ENCODE results near the gene HOXA1. TPM values are rescaled to one million over a fixed set of nuclear protein-coding genes. Genes with fewer than 3 reads are reported as not detected.
A peak's percentile ranks its signal among the peaks of the same experiment; 100 is the strongest.
"Not testable (repeated sequence)": the region's sequence is repeated elsewhere in the genome, so short reads cannot be mapped to it uniquely, and the experiment has no call there.

Gene HOXA1
- total RNA-seq, 1 experiment from 2014 or later = 5.6 TPM

DNA sequence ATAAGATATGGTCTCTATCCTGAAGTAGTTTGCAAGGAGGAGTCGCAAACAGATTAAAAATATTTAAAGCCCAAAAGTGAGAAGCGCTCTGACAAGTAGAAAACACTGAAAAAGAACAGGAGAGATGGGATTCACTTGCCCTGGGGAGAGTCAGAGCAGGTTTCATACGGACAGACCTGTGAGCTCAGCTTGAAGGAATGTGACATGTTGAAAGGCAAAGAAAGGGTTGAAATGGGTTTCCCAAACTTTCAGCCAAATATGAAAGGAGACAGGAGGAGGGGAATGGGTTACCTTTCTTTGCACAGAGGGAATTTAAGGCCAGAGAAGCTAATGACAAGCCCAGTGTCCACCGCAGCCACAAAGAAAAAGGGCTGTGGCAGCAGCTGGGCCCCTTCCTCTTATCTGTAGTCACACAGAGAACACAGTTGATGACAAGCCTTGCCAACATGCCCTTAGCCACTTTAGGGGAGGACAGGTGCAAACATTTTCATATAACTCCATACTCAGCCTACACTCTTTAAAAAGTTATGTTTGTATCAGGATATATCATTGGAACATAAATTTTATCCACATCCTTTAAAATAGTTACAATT is 14.9 kb downstream of the HOXA1 start:
- DNase-seq (ENCODE audit: low read depth, low spot score) = no peak
- in situ Hi-C loops (cut with HindIII; ENCODE audit: low pct_unique_long_range_greater_than_20kb, low sequenced_read_pairs) = no loop called here

DNA sequence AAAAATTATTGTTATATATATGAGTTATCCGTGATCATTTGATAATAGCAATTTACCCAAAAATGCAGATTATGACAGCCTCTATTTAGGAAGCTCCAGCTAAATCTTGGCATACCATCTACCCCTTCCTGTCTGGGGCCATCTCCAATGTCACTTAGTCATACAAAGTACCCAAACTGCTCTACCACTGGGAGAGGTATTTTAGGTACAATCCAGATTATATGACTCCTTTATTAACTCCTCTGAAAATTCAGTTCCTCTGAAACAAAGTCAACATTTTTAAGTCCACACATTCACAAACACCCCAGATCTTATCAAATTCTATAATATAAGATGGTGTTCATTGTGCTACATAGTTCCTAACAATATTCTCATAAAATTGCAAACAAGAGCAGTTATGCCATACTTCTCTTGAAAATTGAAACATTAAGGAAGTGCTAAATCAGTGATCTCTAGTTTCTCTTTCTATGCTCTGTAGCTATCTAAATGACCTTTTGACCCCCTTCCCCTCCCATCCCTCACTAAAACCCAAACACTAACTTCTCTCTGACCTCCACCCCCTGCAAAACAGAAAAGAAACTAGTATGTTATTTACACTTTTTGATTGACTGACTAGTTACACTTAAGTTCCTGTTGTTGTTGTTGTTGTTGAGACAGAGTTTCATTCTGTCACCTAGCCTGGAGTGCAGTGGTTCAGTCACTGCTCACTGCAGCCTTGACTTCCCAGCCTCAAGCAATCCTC is 16.4 kb downstream of the HOXA1 start:
- in situ Hi-C loops (cut with HindIII; ENCODE audit: low pct_unique_long_range_greater_than_20kb, low sequenced_read_pairs) = no loop called here
- DNase-seq (ENCODE audit: low read depth, low spot score) = no peak

DNA sequence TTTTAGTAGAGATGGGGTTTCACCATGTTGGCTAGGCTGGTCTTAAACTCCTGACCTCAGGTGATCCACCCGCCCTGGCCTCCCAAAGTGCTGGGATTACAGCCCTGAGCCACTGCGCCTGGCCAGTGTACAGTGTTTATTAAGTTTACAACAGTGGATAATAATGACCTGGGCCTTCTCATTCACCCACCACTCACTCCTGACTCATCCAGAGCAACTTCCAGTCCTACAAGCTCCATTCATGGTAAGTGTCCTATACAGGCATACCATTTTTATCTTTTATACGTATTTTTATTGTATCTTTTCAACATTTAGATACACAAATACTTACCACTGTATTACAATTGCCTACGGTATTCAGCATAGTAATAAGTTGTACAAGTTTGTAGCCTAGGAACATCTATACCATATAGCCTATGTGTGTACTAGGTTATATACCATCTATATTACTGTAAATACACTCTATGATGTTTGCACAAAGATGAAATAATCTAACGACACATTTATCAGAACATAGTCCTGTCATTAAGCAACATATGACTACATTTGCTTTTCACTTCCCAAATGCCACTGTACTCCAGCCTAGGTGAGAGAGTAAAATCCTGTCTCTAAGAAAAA is 17.1 kb downstream of the HOXA1 start:
- in situ Hi-C loops (cut with HindIII; ENCODE audit: low pct_unique_long_range_greater_than_20kb, low sequenced_read_pairs) = no loop called here
- no peak for DNase-seq (ENCODE audit: low read depth, low spot score)

DNA sequence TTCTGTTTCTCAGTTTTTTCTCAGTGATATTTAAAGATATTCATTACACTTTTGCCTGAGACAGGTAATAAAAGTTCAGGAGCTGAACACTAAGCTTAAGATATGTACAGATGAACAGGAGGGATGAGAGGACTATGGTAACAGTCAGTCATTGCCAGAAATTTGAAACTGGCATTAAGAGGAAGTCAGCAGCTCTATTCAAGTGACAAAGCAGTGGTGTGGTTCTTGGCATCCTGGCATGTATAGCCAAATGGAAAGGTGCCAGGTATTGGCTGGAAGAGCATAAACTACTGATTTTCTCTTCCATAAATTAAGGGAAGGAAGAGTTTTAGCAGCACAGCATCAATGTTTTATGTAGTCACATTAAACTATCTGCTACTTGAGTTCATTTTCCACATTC is 22.7 kb downstream of the HOXA1 start:
- in situ Hi-C loops (cut with HindIII; ENCODE audit: low pct_unique_long_range_greater_than_20kb, low sequenced_read_pairs) = no loop called here
- DNase-seq (ENCODE audit: low read depth, low spot score) = no peak

DNA sequence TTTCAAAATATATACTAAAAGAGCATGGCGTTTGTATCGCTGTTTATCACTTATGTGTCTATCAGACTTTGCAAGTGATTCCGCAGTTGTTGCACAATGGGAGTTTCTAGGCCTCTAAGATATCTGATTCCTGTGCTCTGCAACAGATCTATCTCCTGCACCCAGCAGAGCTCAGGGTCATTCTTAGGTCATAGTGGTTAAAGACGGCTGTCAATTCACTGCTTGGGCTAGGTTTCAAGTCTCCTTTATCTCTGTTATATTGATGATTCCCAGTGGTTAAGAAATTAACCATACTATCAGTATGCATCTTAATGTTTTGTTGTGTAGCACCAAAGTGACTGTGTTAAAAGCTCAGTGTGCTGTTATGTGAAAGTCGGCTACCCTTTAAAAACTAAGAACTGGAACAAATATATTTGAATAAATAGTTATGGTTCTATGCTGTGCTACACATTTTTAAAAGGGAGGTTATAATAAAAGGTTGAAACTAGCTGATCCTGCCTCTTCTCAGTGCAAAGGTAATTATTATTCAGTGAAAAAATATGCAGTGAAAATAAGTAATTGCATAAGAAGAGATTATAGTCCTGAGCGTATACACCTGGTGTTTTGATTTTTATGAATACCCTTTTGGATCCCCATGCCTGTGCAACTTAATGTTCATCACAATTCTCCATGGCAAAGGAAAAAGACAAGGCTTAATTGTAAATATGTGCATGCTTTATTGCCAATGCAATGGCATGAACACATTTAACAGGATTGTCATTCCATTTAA is 24.0 kb downstream of the HOXA1 start:
- DNase-seq (ENCODE audit: low read depth, low spot score) = no peak
- in situ Hi-C loops (cut with HindIII; ENCODE audit: low pct_unique_long_range_greater_than_20kb, low sequenced_read_pairs) = no loop called here

DNA sequence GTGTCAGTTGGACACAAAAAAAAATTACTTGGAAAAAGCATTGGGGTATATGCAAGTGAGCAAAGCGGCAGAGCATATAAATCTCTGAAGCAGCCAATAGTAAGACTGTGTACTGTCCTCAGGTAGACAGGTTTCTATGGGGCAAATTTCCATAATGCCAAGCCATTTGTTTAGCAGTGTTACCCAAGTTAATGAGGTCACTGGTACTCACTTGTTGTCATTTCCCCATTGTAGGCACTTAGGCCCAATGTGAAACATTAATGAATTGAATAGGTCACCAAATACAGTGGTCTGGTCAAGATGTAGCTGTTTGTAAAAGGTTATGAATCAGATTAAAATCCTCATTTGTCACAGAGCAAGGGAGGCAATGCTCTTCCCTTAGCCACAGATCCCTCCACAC is 27.5 kb downstream of the HOXA1 start:
- no peak for DNase-seq (ENCODE audit: low read depth, low spot score)
- in situ Hi-C loops (cut with HindIII; ENCODE audit: low pct_unique_long_range_greater_than_20kb, low sequenced_read_pairs) = no loop called here

DNA sequence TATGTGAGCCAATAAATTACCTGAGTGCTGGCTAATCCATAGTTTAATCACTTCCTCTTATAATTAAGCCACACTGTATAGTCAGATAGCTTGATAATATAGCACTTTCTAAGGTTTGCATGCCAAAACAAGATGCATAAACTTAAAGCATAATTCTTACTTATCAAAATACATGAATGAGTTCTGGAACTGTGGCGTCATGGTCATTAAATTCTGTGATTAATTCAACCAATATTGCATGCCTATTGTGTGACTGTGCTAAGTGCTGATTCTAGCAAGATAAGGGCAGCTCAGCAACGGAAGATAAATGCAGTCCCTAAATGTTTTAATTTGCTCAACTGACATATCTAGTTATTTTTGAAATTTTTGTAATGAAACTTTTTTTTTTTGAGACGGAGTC is 29.7 kb downstream of the HOXA1 start:
- in situ Hi-C loops (cut with HindIII; ENCODE audit: low pct_unique_long_range_greater_than_20kb, low sequenced_read_pairs) = no loop called here
- DNase-seq (ENCODE audit: low read depth, low spot score) = no peak

DNA sequence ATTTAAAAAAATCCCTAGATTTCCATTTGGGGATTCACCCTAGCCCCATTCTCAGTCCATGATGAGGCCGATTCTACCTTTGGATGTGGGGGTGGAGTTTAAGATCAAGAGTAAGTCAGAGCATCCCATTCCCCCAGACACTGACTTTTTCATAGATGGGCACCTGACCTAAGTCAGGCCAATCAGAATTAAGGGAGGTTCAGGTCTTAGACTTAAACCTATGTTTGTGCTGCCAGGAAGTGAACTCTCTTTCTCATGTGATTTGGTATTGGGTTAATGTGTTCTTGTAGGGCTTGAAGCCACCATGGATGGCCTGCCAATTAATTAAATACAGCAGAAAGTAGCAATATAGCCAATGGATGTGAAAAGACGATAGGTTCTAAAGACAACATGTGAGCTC is 30.1 kb downstream of the HOXA1 start:
- in situ Hi-C loops (cut with HindIII; ENCODE audit: low pct_unique_long_range_greater_than_20kb, low sequenced_read_pairs) = no loop called here
- no peak for DNase-seq (ENCODE audit: low read depth, low spot score)

DNA sequence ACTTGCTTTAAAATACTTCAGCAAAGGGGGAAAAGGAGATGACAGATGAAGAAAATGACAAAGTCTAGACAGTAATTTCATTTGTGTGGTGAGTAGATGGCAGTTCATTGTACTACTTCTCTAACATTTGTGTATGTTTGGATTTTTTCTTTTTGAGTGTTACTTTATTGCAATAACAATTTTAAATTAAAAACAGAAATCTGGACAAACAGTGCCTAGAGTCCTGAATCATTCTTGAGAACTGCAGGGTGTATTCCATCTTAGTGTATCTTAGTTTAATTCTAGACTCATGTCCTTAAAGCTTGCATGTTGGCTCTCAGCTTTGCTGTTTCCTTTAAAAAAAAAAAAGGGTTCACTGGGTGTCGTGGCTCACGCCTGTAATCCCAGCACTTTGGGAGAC is 31.1 kb downstream of the HOXA1 start:
- in situ Hi-C loops (cut with HindIII; ENCODE audit: low pct_unique_long_range_greater_than_20kb, low sequenced_read_pairs) = no loop called here
- no peak for DNase-seq (ENCODE audit: low read depth, low spot score)

DNA sequence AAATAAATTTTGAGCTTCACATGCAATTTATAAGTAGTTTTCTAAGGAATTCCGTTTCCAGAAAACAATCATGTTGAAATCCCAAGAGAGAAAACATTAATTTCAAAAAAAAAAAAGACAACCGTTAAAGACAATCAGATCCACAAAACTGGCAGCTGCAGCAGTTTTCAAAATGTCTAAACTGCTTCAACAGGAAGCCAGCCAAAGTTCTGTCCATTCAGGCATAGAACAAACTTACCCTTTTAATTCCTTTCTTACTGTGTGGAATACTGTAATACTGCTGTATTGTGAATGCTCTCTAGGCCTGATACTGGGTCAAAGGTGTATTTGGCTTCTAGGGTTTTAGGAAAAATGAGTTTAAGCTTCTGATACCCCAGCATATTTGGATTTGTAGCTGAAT is 31.6 kb downstream of the HOXA1 start:
- in situ Hi-C loops (cut with HindIII; ENCODE audit: low pct_unique_long_range_greater_than_20kb, low sequenced_read_pairs) = no loop called here
- peak; percentile 23 for DNase-seq (ENCODE audit: low read depth, low spot score)

DNA sequence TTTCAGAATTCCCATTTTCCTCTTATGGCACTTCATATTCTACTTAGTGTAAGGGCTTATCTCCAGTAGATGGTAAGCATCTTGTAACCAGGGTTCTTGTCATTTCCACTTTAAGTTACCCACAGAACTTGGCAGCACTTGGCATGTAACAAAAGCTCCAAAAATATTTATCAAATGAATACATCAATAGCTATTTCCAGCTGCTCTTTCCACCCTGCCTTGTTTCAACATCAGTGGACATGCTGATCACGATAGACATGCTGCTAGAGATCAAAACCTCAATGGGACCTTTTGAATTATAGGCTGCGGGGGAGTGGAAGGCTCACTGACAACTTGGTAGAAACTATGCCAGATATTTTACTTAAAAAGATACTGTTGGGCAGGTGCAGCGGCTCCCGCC is 32.9 kb downstream of the HOXA1 start:
- DNase-seq (ENCODE audit: low read depth, low spot score) = no peak
- in situ Hi-C loops (cut with HindIII; ENCODE audit: low pct_unique_long_range_greater_than_20kb, low sequenced_read_pairs) = no loop called here

DNA sequence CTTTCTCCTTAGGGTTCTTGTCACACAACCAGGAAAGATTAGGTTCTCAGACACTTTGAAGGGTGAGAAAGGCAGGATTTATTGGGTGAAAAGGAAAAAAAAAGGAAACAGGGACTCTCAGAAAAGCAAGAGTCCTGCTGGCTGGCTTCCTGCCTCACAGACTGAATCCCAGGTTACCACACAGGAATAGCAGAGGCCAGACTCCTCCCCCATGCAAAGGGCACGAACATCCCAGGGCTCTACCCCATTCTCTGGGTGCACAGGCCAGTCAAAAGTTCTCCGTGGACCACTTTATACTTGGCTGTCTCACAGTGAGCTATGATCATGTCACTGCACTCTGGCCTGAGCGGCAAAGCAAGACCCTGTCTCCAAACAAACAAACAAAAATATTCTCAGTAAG is 42.6 kb downstream of the HOXA1 start:
- DNase-seq (ENCODE audit: low read depth, low spot score) = peak; percentile 31
- in situ Hi-C loops (cut with HindIII; ENCODE audit: low pct_unique_long_range_greater_than_20kb, low sequenced_read_pairs) = no loop called here

DNA sequence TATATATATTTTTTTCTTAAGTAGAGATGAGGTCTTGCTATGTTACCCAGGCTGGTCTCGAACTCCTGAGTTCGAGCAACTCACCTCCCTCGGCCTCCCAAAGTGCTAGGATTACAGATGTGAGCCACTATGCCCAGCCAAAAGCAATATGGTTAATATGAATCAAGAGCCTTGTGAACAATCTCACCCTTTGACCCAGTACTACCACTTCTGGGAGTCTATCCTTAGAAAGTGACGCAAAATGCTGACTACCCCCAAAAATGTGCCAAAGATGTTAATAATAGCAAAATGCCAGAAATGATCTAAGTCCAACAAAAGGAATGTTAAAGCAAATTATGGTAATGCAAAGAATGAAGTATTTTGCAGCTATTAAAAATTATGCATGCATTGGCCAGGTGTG is 44.3 kb downstream of the HOXA1 start:
- no peak for DNase-seq (ENCODE audit: low read depth, low spot score)
- in situ Hi-C loops (cut with HindIII; ENCODE audit: low pct_unique_long_range_greater_than_20kb, low sequenced_read_pairs) = no loop called here

DNA sequence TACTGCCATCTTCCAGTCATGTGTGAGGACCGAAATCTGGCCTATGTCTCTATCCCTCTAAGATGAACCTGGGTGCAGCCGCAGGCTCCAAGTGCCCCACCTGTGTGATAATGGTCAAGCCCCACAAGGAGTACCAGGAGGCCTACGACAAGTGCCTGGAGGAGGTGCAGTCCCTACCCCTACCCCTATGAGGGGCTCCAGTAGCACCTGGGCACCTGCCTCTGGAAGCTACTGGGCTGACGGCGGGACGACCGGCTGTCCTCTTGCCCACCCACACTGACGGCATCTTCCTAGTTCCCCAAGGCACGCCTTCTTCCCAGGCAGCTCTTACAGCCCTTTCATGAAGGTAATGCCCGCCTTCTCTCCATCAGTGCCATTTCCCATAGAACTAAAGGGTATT is 47.4 kb downstream of the HOXA1 start:
- DNase-seq (ENCODE audit: low read depth, low spot score) = no peak
- in situ Hi-C loops (cut with HindIII; ENCODE audit: low pct_unique_long_range_greater_than_20kb, low sequenced_read_pairs) = no loop called here

DNA sequence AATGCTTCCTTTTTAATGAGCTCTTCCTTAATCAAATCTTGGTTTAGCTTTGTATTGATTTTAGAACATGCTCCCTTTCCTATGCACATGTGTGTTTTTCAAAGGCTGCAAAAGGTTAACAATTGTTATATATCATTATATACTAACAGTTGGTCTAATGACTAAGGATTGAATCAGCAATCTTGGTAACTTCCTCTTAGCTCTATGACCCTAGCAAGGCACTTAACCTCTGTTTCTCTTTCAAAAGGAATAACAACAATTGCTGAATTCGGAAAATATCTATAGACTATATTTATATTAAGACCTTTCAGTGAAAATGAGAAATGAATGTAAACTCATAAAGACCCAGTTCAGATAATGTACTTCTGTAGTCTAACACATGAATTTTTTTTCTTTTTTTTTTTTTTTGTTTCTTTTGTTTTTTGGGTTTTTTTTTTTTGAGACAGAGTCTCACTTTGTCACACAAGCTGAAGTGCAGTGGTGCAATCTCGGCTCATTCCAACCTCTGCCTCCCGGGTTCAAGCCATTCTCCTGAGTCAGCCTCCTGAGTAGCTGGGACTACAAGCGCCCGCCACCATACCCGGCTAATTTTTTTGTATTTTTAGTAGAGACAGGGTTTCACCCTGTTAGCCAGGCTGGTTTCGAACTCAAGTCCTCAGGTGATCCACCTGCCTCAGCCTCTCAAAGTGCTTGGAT is 48.8 kb downstream of the HOXA1 start:
- in situ Hi-C loops (cut with HindIII; ENCODE audit: low pct_unique_long_range_greater_than_20kb, low sequenced_read_pairs) = no loop called here

DNA sequence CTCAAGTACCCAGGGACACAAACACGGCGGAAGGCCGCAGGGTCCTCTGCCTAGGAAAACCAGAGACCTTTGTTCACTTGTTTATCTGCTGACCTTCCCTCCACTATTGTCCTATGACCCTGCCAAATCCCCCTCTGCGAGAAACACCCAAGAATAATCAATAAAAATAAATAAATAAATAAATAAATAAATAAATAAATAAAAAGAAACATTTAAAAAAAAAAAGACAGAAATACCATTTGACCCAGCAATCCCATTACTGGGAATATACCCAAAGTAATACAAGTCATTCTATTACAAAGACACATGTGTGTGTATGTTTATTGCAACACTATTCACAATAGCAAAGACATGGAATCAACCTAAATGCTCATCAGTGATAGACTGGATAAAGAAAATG is 49.8 kb downstream of the HOXA1 start:
- DNase-seq (ENCODE audit: low read depth, low spot score); in situ Hi-C loops (cut with HindIII; ENCODE audit: low pct_unique_long_range_greater_than_20kb, low sequenced_read_pairs): not testable (repeated sequence)

More for the DNA sequence above, 48.8 kb downstream of the HOXA1 start:
- DNase-seq (ENCODE audit: low read depth, low spot score) = no peak

DNA sequence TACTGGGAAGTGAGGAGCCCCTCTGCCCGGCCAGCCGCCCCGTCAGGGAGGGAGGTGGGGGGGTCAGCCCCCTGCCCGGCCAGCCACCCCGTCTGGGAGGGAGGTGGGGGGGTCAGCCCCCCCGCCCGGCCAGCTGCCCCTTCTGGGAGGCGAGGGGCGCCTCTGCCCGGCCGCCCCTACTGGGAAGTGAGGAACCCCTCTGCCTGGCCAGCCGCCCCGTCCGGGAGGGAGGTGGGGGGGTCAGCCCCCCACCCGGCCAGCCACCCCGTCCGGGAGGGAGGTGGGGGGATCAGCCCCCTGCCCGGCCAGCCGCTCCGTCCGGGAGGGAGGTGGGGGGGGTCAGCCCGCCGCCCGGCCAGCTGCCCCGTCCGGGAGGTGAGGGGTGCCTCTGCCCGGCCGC is 50.7 kb downstream of the HOXA1 start:
- in situ Hi-C loops (cut with HindIII; ENCODE audit: low pct_unique_long_range_greater_than_20kb, low sequenced_read_pairs); DNase-seq (ENCODE audit: low read depth, low spot score): not testable (repeated sequence)

Measured in SK-MEL-5 (cell line).